ENCODE data around the gene CFAP157. TPM values are rescaled to one million over a fixed set of nuclear protein-coding genes. Genes with fewer than 3 reads are reported as not detected.

CFAP157 gene
- total RNA-seq, 1 donor from 2014 or later, result not detected

GRCh38 chr9:127698386-127698785 is 8.4 kb upstream of the CFAP157 start:
- H3K4me1 ChIP-seq, result peaks cover 9% of the 10 kb centered on the region
- DNase-seq (ENCODE audit: extremely low spot score in 2 of 2), result no peak
- intact Hi-C loops (cut with DNase I), result no loop called here
- no peaks in the 10 kb centered on the region for H3K27me3 ChIP-seq
- H3K9me3 ChIP-seq, result no peaks in the 10 kb centered on the region
- H3K27ac ChIP-seq, result peak overlapping the region; percentile 87
- H3K36me3 ChIP-seq, result no peaks in the 10 kb centered on the region
- no peak overlapping the region for H3K4me3 ChIP-seq
- TF ChIP-seq CTCF (IDR thresholded peaks at IDR 0.05) (no peak), POLR2A (IDR thresholded peaks at IDR 0.05) (no peak), POLR2AphosphoS5 (IDR thresholded peaks at IDR 0.05; ENCODE audit: insufficient read depth in 1 of 2, low read depth in 1 of 2) (no peak)

- TF ChIP-seq CTCF (IDR thresholded peaks at IDR 0.05) (peak in 2 of 3 experiments; percentile 24 to 26), POLR2A (IDR thresholded peaks at IDR 0.05) (peak in 1 of 2 donors; percentile 57), POLR2AphosphoS5 (IDR thresholded peaks at IDR 0.05; ENCODE audit: insufficient read depth in 1 of 2, low read depth in 1 of 2) (peak; percentile 91 to 96)
- Histone ChIP-seq H3K4me1 (peaks cover 9% of the 10 kb centered on the region), H3K27ac (peak overlapping the region; percentile 87), H3K9me3 (no peaks in the 10 kb centered on the region), H3K27me3 (no peaks in the 10 kb centered on the region), H3K4me3 (peak overlapping the region; percentile 17 to 26), H3K36me3 (no peaks in the 10 kb centered on the region)
- intact Hi-C loops (cut with DNase I), result no loop called here
- DNase-seq (ENCODE audit: extremely low spot score in 2 of 2), result peak in 1 of 2 donors; percentile 99
Measured at GRCh38 chr9:127698985-127699670, 7.7 kb upstream of the CFAP157 start.

- DNase-seq (ENCODE audit: extremely low spot score in 2 of 2), result no peak
- no peak for TF ChIP-seq CTCF (IDR thresholded peaks at IDR 0.05)
- peak overlapping the region; percentile 87 for H3K27ac ChIP-seq
- H3K9me3 ChIP-seq, result no peaks in the 10 kb centered on the region
- intact Hi-C loops (cut with DNase I), result no loop called here
- no peak overlapping the region for H3K4me3 ChIP-seq
- no peaks in the 10 kb centered on the region for H3K36me3 ChIP-seq
- H3K4me1 ChIP-seq, result peaks cover 9% of the 10 kb centered on the region
- H3K27me3 ChIP-seq, result no peaks in the 10 kb centered on the region
Measured at GRCh38 chr9:127700140-127700539, 6.6 kb upstream of the CFAP157 start.

- TF ChIP-seq CTCF (IDR thresholded peaks at IDR 0.05), result no peak
- TF ChIP-seq POLR2AphosphoS5 (IDR thresholded peaks at IDR 0.05; ENCODE audit: insufficient read depth in 1 of 2, low read depth in 1 of 2), result no peak
- TF ChIP-seq POLR2A (IDR thresholded peaks at IDR 0.05), result no peak
- Histone ChIP-seq H3K4me1 (peaks cover 9% of the 10 kb centered on the region), H3K27me3 (no peaks in the 10 kb centered on the region), H3K4me3 (no peak overlapping the region), H3K9me3 (no peaks in the 10 kb centered on the region), H3K27ac (no peak overlapping the region), H3K36me3 (no peaks in the 10 kb centered on the region)
- intact Hi-C loops (cut with DNase I), result no loop called here
- no peak for DNase-seq (ENCODE audit: extremely low spot score in 2 of 2)
Measured at GRCh38 chr9:127700594-127701255, 6.1 kb upstream of the CFAP157 start.

Measured in vagina (tissue), 2 donors.